Heart left ventricle (tissue), 16 donors: ENCODE measurements around the gene TEKT4. TPM values are rescaled to one million over a fixed set of nuclear protein-coding genes. Genes with fewer than 3 reads are reported as not detected.

Experiments used
- ATAC-seq, 4 donors: fragments of 200-7000 bp; cut with Tn5 transposase; one replicate each; pipeline ENCODE4 v1.9.1; 2020 to 2022; ENCODE audit warnings: moderate library complexity in 4 of 4, mild to moderate bottlenecking in 3 of 4, moderate number of reproducible peaks in 1 of 4
- DNase-seq, 5 donors: peaks; one replicate each; pipeline ENCODE4 v3.0.0-alpha.2; 2020
- H3K27ac ChIP-seq, 12 donors: fragments of 200-600 bp; sonication (generic) in 4 of 12; one replicate each; pipeline versions ENCODE4 v1.5.0 to v1.8.0; 2016 to 2022; ENCODE audit warnings: mild to moderate bottlenecking in 2 of 12
- H3K27me3 ChIP-seq, 9 donors: fragments of 200-600 bp; sonication (generic) in 2 of 9; one replicate each; pipeline versions ENCODE4 v1.5.1 to v1.8.0; 2016 to 2022; ENCODE audit warnings: mild to moderate bottlenecking in 3 of 9
- H3K36me3 ChIP-seq, 9 donors: fragments of 200-600 bp; sonication (generic) in 2 of 9; one replicate each; pipeline versions ENCODE4 v1.5.0 to v1.8.0; 2018 to 2022; ENCODE audit warnings: mild to moderate bottlenecking in 2 of 9
- H3K4me1 ChIP-seq, 12 donors: fragments of 200-600 bp; sonication (generic) in 4 of 12; one replicate each; pipeline versions ENCODE4 v1.5.0 to v1.8.0; 2016 to 2022; ENCODE audit warnings: mild to moderate bottlenecking in 3 of 12
- H3K4me3 ChIP-seq, 12 donors: fragments of 200-600 bp; sonication (generic) in 4 of 12; one replicate each; pipeline versions ENCODE4 v1.5.0 to v1.8.0; 2017 to 2022; ENCODE audit warnings: mild to moderate bottlenecking in 9 of 12, moderate library complexity in 4 of 12
- H3K9me3 ChIP-seq, 12 donors: fragments of 200-600 bp; sonication (generic) in 4 of 12; one replicate each; pipeline versions ENCODE4 v1.5.0 to v1.8.0; 2016 to 2022; ENCODE audit warnings: mild to moderate bottlenecking in 1 of 12
- CTCF ChIP-seq, 12 donors: fragments of 200-600 bp; sonication (generic) in 4 of 12; IDR thresholded peaks; one replicate each; pipeline versions ENCODE4 v1.5.0 to v1.8.0; 2018 to 2022; ENCODE audit warnings: antibody characterized with exemption in 12 of 12, mild to moderate bottlenecking in 5 of 12
- POLR2A ChIP-seq, 2 donors: fragments of 450-650 bp; IDR thresholded peaks; one replicate each; pipeline ENCODE4 v1.6.1; 2017; ENCODE audit warnings: antibody characterized with exemption in 2 of 2, mild to moderate bottlenecking in 2 of 2, moderate library complexity in 2 of 2
- WGBS, 4 donors: extraction: QIAGEN DNeasy Blood & Tissue Kit in 2 of 4; methylation state at CpG; one replicate each; pipeline versions ENCODE4 v1.1.5 to v1.1.7; 2013 to 2018; 5-methylcytosine and 5-hydroxymethylcytosine counted together
- intact Hi-C, 10 donors: fragments of 100-400 bp; cut with DNase I; formaldehyde crosslinking; loops; one replicate each; pipeline versions ENCODE4 v1.11.1 to v1.14.2; 2022
- polyA plus RNA-seq, 2 donors: library from polyadenylated mRNA; stranded (reverse); fragments of 200-250 nt; gene quantifications; one replicate each; pipeline ENCODE4 v1.2.3, GENCODE V29; 2013
- total RNA-seq, 9 donors: library from RNA; depleted of rRNA in 2 of 9; stranded (reverse); fragments of >200 nt in 2 of 9; fragmentation: NEBNext Ultra II Directional in 3 of 9; extraction: Animal tissue kit (Norgen Biotek cat#: 25700) in 3 of 9; gene quantifications; one replicate each; pipeline versions ENCODE4 v1.1.0 to v1.2.4, GENCODE V29; 2016 to 2023
- donor health status: ischemic (EF 13 %, LVEDD 7.1; RV severe dilation, severe dysfunction).
- donor health status: healthy with polysubstance abuse.
- donor health status: DM: no; HTN: yes; CAD: no.
- donor health status: DM: no; HTN: no; CAD: no.
- donor health status: ischemic (EF 25% LVEDD 6.9; RV normal size, moderate dysfunction).
- donor health status: ischemic (EF 25% LVEDD 5.7; RV mildly dilated, moderate dysfunction).
- donor health status: healthy.
- donor health status: DM: yes; HTN: yes; CAD: no.
- donor health status: ischemic (EF 35%, LVEDD 5.7; RV mildly dilated, moderate dysfunction).
- donor health status: nonischemic (EF 11% LVEDD 7.7; RV severe dilation, severe dysfunction).
- donor health status: DM: yes; HTN: yes; CAD: no.
- donor health status: PGD.
- donor health status: ischemic (EF 29% LVEDD 5.4; RV normal size, mild dysfunction).
- donor health status: nonischemic (EF 23%, LVEDD 6.1; RV moderate dilation, normal function).

TEKT4 gene
- total and polyA plus RNA-seq, 11 donors = 0.16 to 0.45 (median 0.25) TPM; not detected in 6

- TF ChIP-seq CTCF (IDR thresholded peaks at IDR 0.05) = no peak
- no peak for TF ChIP-seq POLR2A (IDR thresholded peaks at IDR 0.05)
- H3K27me3 ChIP-seq = peaks cover 0 to 23% (median 0%) of the 10 kb centered on the region in 9 donors
- intact Hi-C loops = loop anchor here in 1 of 10 donors (5.0 kb wide), 1 partner anchor 347 kb away; no protein-coding TSS in a partner anchor
- peaks cover 0 to 4% (median 0%) of the 10 kb centered on the region in 12 donors for H3K9me3 ChIP-seq
- ATAC-seq (no peak), DNase-seq (no peak)
- H3K27ac ChIP-seq = no peak overlapping the region
- 76 to 85% (median 79%) methylated on average over 6 to 9 of the region's 9 CpGs for WGBS, 4 donors
- H3K4me1 ChIP-seq = no peaks in the 10 kb centered on the region
- H3K36me3 ChIP-seq = no peaks in the 10 kb centered on the region
- H3K4me3 ChIP-seq = no peak overlapping the region
Measured at GRCh38 chr2:94879314-94879981, 8.2 kb downstream of the TEKT4 start.

GRCh38 chr2:94879982-94880377 is 8.8 kb downstream of the TEKT4 start:
- DNase-seq = no peak
- Histone ChIP-seq H3K4me1 (no peaks in the 10 kb centered on the region), H3K4me3 (no peak overlapping the region), H3K36me3 (no peaks in the 10 kb centered on the region), H3K9me3 (peaks cover 0 to 4% (median 0%) of the 10 kb centered on the region in 12 donors), H3K27me3 (peaks cover 0 to 18% (median 0%) of the 10 kb centered on the region in 9 donors), H3K27ac (no peak overlapping the region)
- ATAC-seq = no peak
- intact Hi-C loops = loop anchor here in 1 of 10 donors (5.0 kb wide), 1 partner anchor 348 kb away; no protein-coding TSS in a partner anchor
- WGBS, 4 donors = 77 to 89% (median 86%) methylated on average over 6 to 11 of the region's 11 CpGs
- TF ChIP-seq POLR2A (IDR thresholded peaks at IDR 0.05) (no peak), CTCF (IDR thresholded peaks at IDR 0.05) (no peak)

GRCh38 chr2:94880507-94880906 is 9.3 kb downstream of the TEKT4 start:
- DNase-seq (no peak), ATAC-seq (no peak)
- Histone ChIP-seq H3K4me1 (no peaks in the 10 kb centered on the region), H3K27ac (no peak overlapping the region), H3K36me3 (no peaks in the 10 kb centered on the region), H3K4me3 (no peak overlapping the region), H3K27me3 (peaks cover 0 to 18% (median 0%) of the 10 kb centered on the region in 9 donors), H3K9me3 (peaks cover 0 to 4% (median 0%) of the 10 kb centered on the region in 12 donors)
- WGBS, 4 donors = 40 to 73% (median 53%) methylated on average over 1 to 8 of the region's 8 CpGs
- intact Hi-C loops = no loop called here
- no peak for TF ChIP-seq POLR2A (IDR thresholded peaks at IDR 0.05)
- TF ChIP-seq CTCF (IDR thresholded peaks at IDR 0.05) = no peak

GRCh38 chr2:94881070-94881469 is 9.8 kb downstream of the TEKT4 start:
- TF ChIP-seq CTCF (IDR thresholded peaks at IDR 0.05) (no peak), POLR2A (IDR thresholded peaks at IDR 0.05) (no peak)
- Histone ChIP-seq H3K36me3 (no peaks in the 10 kb centered on the region), H3K4me1 (no peaks in the 10 kb centered on the region), H3K9me3 (peaks cover 0 to 4% (median 0%) of the 10 kb centered on the region in 12 donors), H3K27ac (no peak overlapping the region), H3K27me3 (peaks cover 0 to 18% (median 0%) of the 10 kb centered on the region in 9 donors), H3K4me3 (no peak overlapping the region)
- no peak for DNase-seq
- no peak for ATAC-seq
- 79 to 100% (median 80%) methylated on average over 2 to 6 of the region's 6 CpGs for WGBS, 4 donors
- intact Hi-C loops = no loop called here
